ENCODE results near the gene ANK3. TPM values are rescaled to one million over a fixed set of nuclear protein-coding genes. Genes with fewer than 3 reads are reported as not detected.

ANK3 gene
- total RNA-seq, result 87.6 and 90.1 TPM in 2 replicates
- long read RNA-seq, transcript ANK3-202 (21 exons, 3,811 nt), result major isoform, 33 of 195 reads
- long read RNA-seq, partial matches to known transcripts, result 107 of 195 reads
- long read RNA-seq, other reads (novel, unspliced or antisense), result 55 of 195 reads

DNA sequence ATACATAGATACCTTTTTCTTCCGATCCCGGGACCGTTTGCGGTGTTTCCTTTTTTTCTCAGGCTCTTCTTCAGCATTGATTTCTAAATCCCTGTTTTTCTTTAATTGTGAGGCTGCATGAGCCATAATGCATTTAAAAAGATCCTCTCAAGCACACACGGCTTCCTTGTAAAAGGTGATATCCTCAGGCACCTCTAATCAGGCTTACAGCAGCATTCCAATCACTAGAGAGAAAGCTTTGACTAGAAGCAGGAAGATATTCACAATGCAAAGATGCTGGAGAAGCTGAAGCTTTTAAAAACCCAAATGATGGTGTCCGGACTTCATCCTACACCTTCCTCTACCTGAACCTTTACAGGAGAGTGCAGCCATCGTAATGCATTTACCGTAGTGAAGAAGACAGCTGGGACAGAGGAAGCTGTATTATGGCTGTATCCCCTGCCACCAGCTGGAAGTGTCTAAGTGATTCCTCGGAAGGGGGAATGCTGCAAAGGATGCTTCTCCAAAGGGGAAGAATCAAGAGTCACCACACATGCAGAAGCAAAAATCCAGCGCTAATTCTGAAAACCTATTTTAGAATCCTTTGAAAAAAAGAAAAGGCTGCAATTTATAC, at the start of gene ANK3:
TSS of gene ANK3 (minus strand) at position 463 of the 613 bp plus-strand sequence. CDS start at position 126, 337 bp downstream.
- Mint-ChIP-seq H3K4me1 (ENCODE audit: low read depth) (peaks cover 13% of the 10 kb centered on the region), H3K4me3 (ENCODE audit: low read depth) (no peak within 1 kb of the TSS), H3K36me3 (ENCODE audit: insufficient read depth) (no peaks in the 10 kb centered on the region), H3K9me3 (ENCODE audit: low read depth) (peaks cover 2% of the 10 kb centered on the region), H3K27ac (peak within 1 kb of the TSS; percentile 63), H3K27me3 (no peaks in the 10 kb centered on the region)
- DNase-seq (ENCODE audit: low spot score, unreplicated experiment), result no peak
- TF ChIP-seq CTCF (IDR thresholded peaks at IDR 0.05; ENCODE audit: unreplicated experiment), result no peak

DNA sequence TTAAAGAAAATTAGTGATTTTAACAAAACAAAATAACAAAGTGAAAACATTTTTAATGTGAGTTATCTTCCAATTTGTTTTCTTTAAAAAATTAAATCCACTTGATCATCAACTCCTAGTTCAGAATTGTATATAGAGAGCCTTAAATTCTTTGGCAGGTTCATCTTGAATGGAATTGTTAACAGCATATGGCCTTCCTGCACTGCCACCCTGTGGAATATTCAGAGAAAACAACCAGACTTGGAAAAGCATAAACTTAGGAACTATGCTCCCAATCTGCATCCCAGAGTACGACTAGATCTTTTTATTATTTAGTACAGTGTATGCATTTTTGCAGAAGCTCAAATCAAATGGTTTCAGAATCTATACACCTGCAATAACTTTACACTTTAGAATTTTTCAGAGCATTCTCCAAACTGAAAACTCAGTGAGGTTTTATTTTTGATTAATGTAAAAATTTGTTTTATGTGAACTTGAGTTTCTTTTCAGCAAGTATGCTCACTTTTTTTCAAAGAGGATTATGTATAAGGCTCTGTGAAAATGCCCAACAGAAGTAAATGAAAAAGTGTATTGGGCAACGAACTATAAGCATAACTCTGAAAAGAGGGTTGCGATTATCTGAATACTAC, 44.9 kb upstream of the ANK3 start:
- Mint-ChIP-seq H3K9me3 (ENCODE audit: low read depth) (no peaks in the 10 kb centered on the region), H3K27ac (no peak overlapping the region), H3K4me1 (ENCODE audit: low read depth) (no peaks in the 10 kb centered on the region), H3K36me3 (ENCODE audit: insufficient read depth) (no peaks in the 10 kb centered on the region), H3K4me3 (ENCODE audit: low read depth) (no peak overlapping the region), H3K27me3 (no peaks in the 10 kb centered on the region)
- TF ChIP-seq CTCF (IDR thresholded peaks at IDR 0.05; ENCODE audit: unreplicated experiment), result peak; percentile 80
- no peak for DNase-seq (ENCODE audit: low spot score, unreplicated experiment)

GRCh38 chr10:60433684-60434083, 44.0 kb upstream of the ANK3 start:
- no peaks in the 10 kb centered on the region for H3K9me3 Mint-ChIP-seq (ENCODE audit: low read depth)
- no peaks in the 10 kb centered on the region for H3K4me1 Mint-ChIP-seq (ENCODE audit: low read depth)
- TF ChIP-seq CTCF (IDR thresholded peaks at IDR 0.05; ENCODE audit: unreplicated experiment), result no peak
- no peak overlapping the region for H3K27ac Mint-ChIP-seq
- H3K27me3 Mint-ChIP-seq, result no peaks in the 10 kb centered on the region
- H3K4me3 Mint-ChIP-seq (ENCODE audit: low read depth), result no peak overlapping the region
- no peaks in the 10 kb centered on the region for H3K36me3 Mint-ChIP-seq (ENCODE audit: insufficient read depth)
- DNase-seq (ENCODE audit: low spot score, unreplicated experiment), result no peak

GRCh38 chr10:60430836-60431597, 41.3 kb upstream of the ANK3 start:
- peaks cover 2% of the 10 kb centered on the region for H3K4me1 Mint-ChIP-seq (ENCODE audit: low read depth)
- DNase-seq (ENCODE audit: low spot score, unreplicated experiment), result no peak

More at GRCh38 chr10:60430836-60431597, 41.3 kb upstream of the ANK3 start:
- Mint-ChIP-seq H3K27me3 (no peaks in the 10 kb centered on the region), H3K9me3 (ENCODE audit: low read depth) (no peaks in the 10 kb centered on the region), H3K27ac (no peak overlapping the region), H3K4me3 (ENCODE audit: low read depth) (no peak overlapping the region), H3K36me3 (ENCODE audit: insufficient read depth) (no peaks in the 10 kb centered on the region)
- no peak for TF ChIP-seq CTCF (IDR thresholded peaks at IDR 0.05; ENCODE audit: unreplicated experiment)
